Activated B cell treated with CpG ODN at 0.5 μM for 24 hours (primary cell): Measurements from ENCODE around the gene PSD. TPM values are rescaled to one million over a fixed set of nuclear protein-coding genes. Genes with fewer than 3 reads are reported as not detected.

Experiments used
- ATAC-seq: fragments of 200-7000 bp; cut with Tn5 transposase; one replicate; pipeline ENCODE4 v1.10.0; 2021; ENCODE audit warnings: low read depth, mild to moderate bottlenecking, moderate library complexity
- CTCF ChIA-PET: fragments of 350-600 bp; sonication (Branson Sonifier 250); formaldehyde crosslinking; loops from one replicate; lab custom pipeline; 2021; ENCODE audit warnings: antibody characterized with exemption; lab: Charles Lee
- POLR2A ChIA-PET: fragments of 350-600 bp; sonication (Branson Sonifier 250); formaldehyde crosslinking; loops from one replicate; lab custom pipeline; 2021; ENCODE audit warnings: antibody characterized with exemption; lab: Charles Lee
- DNase-seq: peaks from one replicate; pipeline ENCODE4 v3.0.0; 2022
- H3K27ac Mint-ChIP-seq: one replicate; pipeline ENCODE4 v1.8.0; 2020; ENCODE audit warnings: mixed read lengths
- H3K27me3 Mint-ChIP-seq: one replicate; pipeline ENCODE4 v1.8.0; 2021; ENCODE audit warnings: mixed read lengths
- H3K36me3 Mint-ChIP-seq: one replicate; pipeline ENCODE4 v1.8.0; 2021; ENCODE audit warnings: low read depth, mixed read lengths
- H3K4me1 Mint-ChIP-seq: one replicate; pipeline ENCODE4 v1.8.0; 2021; ENCODE audit warnings: mixed read lengths
- H3K4me3 Mint-ChIP-seq: one replicate; pipeline ENCODE4 v1.8.0; 2020; ENCODE audit warnings: mild to moderate bottlenecking, mixed read lengths
- H3K9me3 Mint-ChIP-seq: one replicate; pipeline ENCODE4 v1.8.0; 2020; ENCODE audit warnings: mixed read lengths
- intact Hi-C: fragments of 100-400 bp; cut with micrococcal nuclease; formaldehyde crosslinking; loops from one replicate; pipeline ENCODE4 v1.15.1; 2024
- total RNA-seq: library from RNA; stranded (reverse); gene quantifications from 2 replicates; pipeline ENCODE4 v1.2.3, GENCODE V29; 2022
- TF ChIP-seq, protein P1 (sequence below): fragments of 200-600 bp; IDR thresholded peaks from one replicate; pipeline ENCODE4 v1.8.0; 2022; ENCODE audit warnings: antibody characterized with exemption, mild to moderate bottlenecking

PSD gene
- total RNA-seq, 1 donor from 2014 or later, result 1.5 TPM

- H3K9me3 Mint-ChIP-seq, result no peaks in the 10 kb centered on the region
- peaks cover 35% of the 10 kb centered on the region for H3K4me1 Mint-ChIP-seq
- TF ChIP-seq, protein P1, sequence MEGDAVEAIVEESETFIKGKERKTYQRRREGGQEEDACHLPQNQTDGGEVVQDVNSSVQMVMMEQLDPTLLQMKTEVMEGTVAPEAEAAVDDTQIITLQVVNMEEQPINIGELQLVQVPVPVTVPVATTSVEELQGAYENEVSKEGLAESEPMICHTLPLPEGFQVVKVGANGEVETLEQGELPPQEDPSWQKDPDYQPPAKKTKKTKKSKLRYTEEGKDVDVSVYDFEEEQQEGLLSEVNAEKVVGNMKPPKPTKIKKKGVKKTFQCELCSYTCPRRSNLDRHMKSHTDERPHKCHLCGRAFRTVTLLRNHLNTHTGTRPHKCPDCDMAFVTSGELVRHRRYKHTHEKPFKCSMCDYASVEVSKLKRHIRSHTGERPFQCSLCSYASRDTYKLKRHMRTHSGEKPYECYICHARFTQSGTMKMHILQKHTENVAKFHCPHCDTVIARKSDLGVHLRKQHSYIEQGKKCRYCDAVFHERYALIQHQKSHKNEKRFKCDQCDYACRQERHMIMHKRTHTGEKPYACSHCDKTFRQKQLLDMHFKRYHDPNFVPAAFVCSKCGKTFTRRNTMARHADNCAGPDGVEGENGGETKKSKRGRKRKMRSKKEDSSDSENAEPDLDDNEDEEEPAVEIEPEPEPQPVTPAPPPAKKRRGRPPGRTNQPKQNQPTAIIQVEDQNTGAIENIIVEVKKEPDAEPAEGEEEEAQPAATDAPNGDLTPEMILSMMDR, result no peak
- no peak overlapping the region for H3K27ac Mint-ChIP-seq
- POLR2A ChIA-PET, result interaction anchor here (2.6 kb wide), 1 partner anchor 10 kb away, joined by 11 read pairs; no protein-coding TSS in a partner anchor
- CTCF ChIA-PET, result no interaction called here
- peaks cover 41% of the 10 kb centered on the region for H3K27me3 Mint-ChIP-seq
- intact Hi-C loops, result no loop called here
- DNase-seq (no peak), ATAC-seq (no peak)
- H3K4me3 Mint-ChIP-seq, result no peak overlapping the region
- peaks cover 5% of the 10 kb centered on the region for H3K36me3 Mint-ChIP-seq
Observed at GRCh38 chr10:102416695-102417094, 1.9 kb downstream of the PSD start.

DNA sequence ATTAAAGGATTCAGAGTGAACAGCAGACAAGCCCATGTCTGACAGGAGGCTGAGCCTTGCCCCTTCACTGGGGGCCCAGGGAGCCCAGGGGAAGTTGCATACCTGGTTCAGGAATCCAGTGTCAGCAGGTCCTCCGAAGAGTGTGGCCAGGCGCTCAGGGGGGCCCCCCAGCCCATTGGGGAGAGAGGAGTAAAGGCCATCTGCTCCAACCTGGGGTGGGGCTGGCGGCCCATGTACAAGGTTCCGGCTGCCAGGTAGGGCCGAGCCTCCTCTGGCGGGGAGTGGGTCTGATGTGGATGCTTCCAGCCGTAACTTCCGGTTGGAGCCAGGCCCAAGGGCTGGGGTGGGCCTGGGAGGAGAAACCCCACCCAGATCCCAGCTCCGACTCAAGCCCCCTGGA is 2.3 kb downstream of the PSD start:
- Mint-ChIP-seq H3K9me3 (no peaks in the 10 kb centered on the region), H3K27me3 (peaks cover 44% of the 10 kb centered on the region), H3K27ac (no peak overlapping the region), H3K36me3 (peaks cover 5% of the 10 kb centered on the region), H3K4me1 (peaks cover 39% of the 10 kb centered on the region), H3K4me3 (no peak overlapping the region)
- DNase-seq, result no peak
- TF ChIP-seq, protein P1, result no peak
- ATAC-seq, result no peak
- intact Hi-C loops, result no loop called here
- ChIA-PET CTCF (no interaction called here), POLR2A (interaction anchor here (1.9 to 2.6 kb wide), 2 partner anchors 10 to 18 kb away, joined by 4 to 11 read pairs; no protein-coding TSS in a partner anchor)

DNA sequence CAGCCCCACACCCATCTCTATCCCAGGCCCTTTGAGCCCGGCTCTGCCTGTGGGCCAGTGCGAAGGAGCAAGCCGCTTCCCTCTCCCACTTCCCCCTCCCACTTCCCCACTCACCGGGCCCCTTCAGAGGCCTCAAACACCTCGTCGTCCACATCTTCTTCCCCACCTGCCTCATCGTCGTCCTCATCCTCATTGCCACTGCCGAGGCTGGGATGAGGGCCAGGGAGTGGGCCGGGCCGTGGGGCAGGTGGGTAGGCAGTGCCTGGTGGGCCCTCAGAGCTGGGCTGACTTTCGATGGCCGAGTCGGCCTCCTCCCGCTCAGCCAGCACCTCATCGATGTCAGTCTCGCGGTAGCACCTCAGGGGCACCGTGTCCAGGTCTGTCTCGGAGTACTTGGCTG is 3.8 kb downstream of the PSD start:
- TF ChIP-seq, protein P1, result no peak
- Mint-ChIP-seq H3K9me3 (no peaks in the 10 kb centered on the region), H3K27me3 (peaks cover 55% of the 10 kb centered on the region), H3K4me3 (no peak overlapping the region), H3K36me3 (no peaks in the 10 kb centered on the region), H3K4me1 (peaks cover 38% of the 10 kb centered on the region), H3K27ac (no peak overlapping the region)
- DNase-seq (no peak), ATAC-seq (no peak)
- CTCF ChIA-PET, result interaction anchor here (1.4 kb wide), 1 partner anchor 16 kb away, joined by 3 read pairs; no protein-coding TSS in a partner anchor
- intact Hi-C loops, result no loop called here
- POLR2A ChIA-PET, result interaction anchor here (0.9 to 3.2 kb wide), 3 partner anchors 10 to 19 kb away, joined by 4 to 26 read pairs (median 4); partner anchors contain the start of gene NFKB2

GRCh38 chr10:102413806-102414561 is 4.6 kb downstream of the PSD start:
- ChIA-PET CTCF (interaction anchor here (1.8 kb wide), 1 partner anchor 10 kb away, joined by 7 read pairs; no protein-coding TSS in a partner anchor), POLR2A (interaction anchor here (0.6 to 5.7 kb wide), 5 partner anchors 10 to 77 kb away, joined by 3 to 105 read pairs (median 4); partner anchors contain the start of gene NFKB2)
- Mint-ChIP-seq H3K9me3 (no peaks in the 10 kb centered on the region), H3K4me1 (peaks cover 36% of the 10 kb centered on the region), H3K27me3 (peaks cover 59% of the 10 kb centered on the region), H3K36me3 (no peaks in the 10 kb centered on the region), H3K27ac (no peak overlapping the region), H3K4me3 (no peak overlapping the region)
- ATAC-seq (no peak), DNase-seq (no peak)
- intact Hi-C loops, result no loop called here
- TF ChIP-seq, protein P1, result no peak

DNA sequence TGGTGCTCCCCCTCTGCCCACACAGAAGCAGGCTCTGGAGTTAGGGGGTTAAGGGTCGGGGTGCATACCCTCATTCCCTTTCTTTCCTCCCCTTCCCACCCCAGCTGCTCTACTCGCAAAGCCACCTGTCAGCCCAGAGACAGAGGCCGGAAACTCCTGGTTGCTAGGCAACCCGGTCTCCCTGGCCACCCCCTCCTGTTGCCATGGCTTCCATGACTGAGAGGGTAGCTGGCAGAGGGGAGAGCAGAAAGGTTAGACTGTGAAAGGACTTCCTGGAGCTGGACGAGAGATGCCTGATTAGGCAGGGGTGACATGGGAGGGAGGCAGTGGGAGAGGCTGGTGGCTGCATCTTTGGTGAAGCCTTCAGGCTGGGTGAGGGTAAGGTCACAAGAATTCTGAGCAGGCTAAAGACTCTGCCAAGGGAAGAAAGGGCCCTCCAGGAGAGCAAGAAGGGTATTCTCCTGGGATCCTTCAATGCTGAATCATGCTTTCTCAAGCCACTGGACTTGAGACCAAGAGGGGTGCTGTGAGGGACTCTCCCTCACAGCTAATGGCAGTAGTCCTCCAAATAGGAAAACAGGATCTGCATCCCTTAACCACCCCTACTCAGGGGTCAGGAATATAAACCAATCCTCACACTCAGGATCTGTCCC is 5.4 kb downstream of the PSD start:
- no peak overlapping the region for H3K27ac Mint-ChIP-seq
- ATAC-seq (no peak), DNase-seq (peak; percentile 15)
- TF ChIP-seq, protein P1, result no peak
- POLR2A ChIA-PET, result interaction anchor here (0.6 to 5.7 kb wide), 4 partner anchors 9 to 77 kb away, joined by 3 to 105 read pairs (median 14); partner anchors contain the start of gene NFKB2
- H3K36me3 Mint-ChIP-seq, result no peaks in the 10 kb centered on the region
- H3K9me3 Mint-ChIP-seq, result no peaks in the 10 kb centered on the region
- peaks cover 34% of the 10 kb centered on the region for H3K4me1 Mint-ChIP-seq
- no peak overlapping the region for H3K4me3 Mint-ChIP-seq
- peaks cover 60% of the 10 kb centered on the region for H3K27me3 Mint-ChIP-seq
- CTCF ChIA-PET, result interaction anchor here (1.8 kb wide), 1 partner anchor 9 kb away, joined by 7 read pairs; no protein-coding TSS in a partner anchor
- intact Hi-C loops, result no loop called here
